ENCODE measurements around the gene APOBEC3C.
"Not testable (repeated sequence)": the region's sequence is repeated elsewhere in the genome, so short reads cannot be mapped to it uniquely, and the experiment has no call there.

DNA sequence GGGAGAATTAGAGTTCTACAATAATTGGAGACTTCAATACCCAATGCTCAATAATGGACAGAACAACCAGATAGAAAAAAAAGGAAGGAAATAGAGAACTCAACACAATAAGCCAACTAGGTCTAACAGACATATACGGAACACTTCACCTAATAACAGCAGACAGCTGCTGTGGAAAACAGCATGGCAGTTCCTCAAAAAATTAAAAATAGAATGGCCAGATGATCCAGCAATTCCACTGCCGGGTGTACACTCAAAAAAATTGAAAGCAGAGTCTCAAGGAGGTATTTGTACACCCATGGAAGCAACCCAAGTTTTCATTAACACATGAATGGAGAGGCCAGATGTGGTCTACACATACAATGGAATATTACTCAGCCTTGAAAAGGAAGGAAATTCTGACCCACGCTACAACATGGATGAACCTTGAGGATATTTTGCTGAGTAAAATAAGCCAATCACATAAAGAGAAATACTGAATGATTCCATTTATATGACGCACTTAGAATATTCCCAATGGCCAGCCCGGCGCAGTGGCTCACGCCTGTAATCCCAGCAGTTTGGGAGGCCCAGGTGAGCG is 5.7 kb upstream of the APOBEC3C start:
- TF ChIP-seq, protein P1, sequence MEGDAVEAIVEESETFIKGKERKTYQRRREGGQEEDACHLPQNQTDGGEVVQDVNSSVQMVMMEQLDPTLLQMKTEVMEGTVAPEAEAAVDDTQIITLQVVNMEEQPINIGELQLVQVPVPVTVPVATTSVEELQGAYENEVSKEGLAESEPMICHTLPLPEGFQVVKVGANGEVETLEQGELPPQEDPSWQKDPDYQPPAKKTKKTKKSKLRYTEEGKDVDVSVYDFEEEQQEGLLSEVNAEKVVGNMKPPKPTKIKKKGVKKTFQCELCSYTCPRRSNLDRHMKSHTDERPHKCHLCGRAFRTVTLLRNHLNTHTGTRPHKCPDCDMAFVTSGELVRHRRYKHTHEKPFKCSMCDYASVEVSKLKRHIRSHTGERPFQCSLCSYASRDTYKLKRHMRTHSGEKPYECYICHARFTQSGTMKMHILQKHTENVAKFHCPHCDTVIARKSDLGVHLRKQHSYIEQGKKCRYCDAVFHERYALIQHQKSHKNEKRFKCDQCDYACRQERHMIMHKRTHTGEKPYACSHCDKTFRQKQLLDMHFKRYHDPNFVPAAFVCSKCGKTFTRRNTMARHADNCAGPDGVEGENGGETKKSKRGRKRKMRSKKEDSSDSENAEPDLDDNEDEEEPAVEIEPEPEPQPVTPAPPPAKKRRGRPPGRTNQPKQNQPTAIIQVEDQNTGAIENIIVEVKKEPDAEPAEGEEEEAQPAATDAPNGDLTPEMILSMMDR (IDR thresholded peaks at IDR 0.05; ENCODE audit: insufficient read depth, low read length), result not testable (repeated sequence)
- not testable (repeated sequence) for TF ChIP-seq POLR2AphosphoS5 (IDR thresholded peaks at IDR 0.05; ENCODE audit: low read depth)
- TF ChIP-seq, protein P2, sequence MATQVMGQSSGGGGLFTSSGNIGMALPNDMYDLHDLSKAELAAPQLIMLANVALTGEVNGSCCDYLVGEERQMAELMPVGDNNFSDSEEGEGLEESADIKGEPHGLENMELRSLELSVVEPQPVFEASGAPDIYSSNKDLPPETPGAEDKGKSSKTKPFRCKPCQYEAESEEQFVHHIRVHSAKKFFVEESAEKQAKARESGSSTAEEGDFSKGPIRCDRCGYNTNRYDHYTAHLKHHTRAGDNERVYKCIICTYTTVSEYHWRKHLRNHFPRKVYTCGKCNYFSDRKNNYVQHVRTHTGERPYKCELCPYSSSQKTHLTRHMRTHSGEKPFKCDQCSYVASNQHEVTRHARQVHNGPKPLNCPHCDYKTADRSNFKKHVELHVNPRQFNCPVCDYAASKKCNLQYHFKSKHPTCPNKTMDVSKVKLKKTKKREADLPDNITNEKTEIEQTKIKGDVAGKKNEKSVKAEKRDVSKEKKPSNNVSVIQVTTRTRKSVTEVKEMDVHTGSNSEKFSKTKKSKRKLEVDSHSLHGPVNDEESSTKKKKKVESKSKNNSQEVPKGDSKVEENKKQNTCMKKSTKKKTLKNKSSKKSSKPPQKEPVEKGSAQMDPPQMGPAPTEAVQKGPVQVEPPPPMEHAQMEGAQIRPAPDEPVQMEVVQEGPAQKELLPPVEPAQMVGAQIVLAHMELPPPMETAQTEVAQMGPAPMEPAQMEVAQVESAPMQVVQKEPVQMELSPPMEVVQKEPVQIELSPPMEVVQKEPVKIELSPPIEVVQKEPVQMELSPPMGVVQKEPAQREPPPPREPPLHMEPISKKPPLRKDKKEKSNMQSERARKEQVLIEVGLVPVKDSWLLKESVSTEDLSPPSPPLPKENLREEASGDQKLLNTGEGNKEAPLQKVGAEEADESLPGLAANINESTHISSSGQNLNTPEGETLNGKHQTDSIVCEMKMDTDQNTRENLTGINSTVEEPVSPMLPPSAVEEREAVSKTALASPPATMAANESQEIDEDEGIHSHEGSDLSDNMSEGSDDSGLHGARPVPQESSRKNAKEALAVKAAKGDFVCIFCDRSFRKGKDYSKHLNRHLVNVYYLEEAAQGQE (IDR thresholded peaks at IDR 0.05; ENCODE audit: insufficient replicate concordance, low read depth), result not testable (repeated sequence)

Data from HL-60 (cell line).